ENCODE measurements around the gene TTC12. TPM values are rescaled to one million over a fixed set of nuclear protein-coding genes. Genes with fewer than 3 reads are reported as not detected.

TTC12 gene
- 5.9 TPM for polyA plus RNA-seq (ENCODE audit: insufficient read length)

- DNase-seq (ENCODE audit: low read depth) = peak; percentile 40
Measured at GRCh38 chr11:113314389-113315301, at the start of gene TTC12. TSS of gene TTC12 (plus strand) at chr11:113314583. CDS start at chr11:113316258, 1,675 bp downstream.

- DNase-seq (ENCODE audit: low read depth) = no peak
Measured at GRCh38 chr11:113265362-113265761, 49.0 kb upstream of the TTC12 start.

- DNase-seq (ENCODE audit: low read depth) = no peak
Measured at GRCh38 chr11:113267493-113267892, 46.9 kb upstream of the TTC12 start.

- DNase-seq (ENCODE audit: low read depth) = no peak
Measured at GRCh38 chr11:113269096-113269495, 45.3 kb upstream of the TTC12 start.

GRCh38 chr11:113269636-113270035, 44.7 kb upstream of the TTC12 start:
- no peak for DNase-seq (ENCODE audit: low read depth)

GRCh38 chr11:113270080-113270479, 44.3 kb upstream of the TTC12 start:
- no peak for DNase-seq (ENCODE audit: low read depth)

- no peak for DNase-seq (ENCODE audit: low read depth)
Measured at GRCh38 chr11:113271551-113272245, 42.7 kb upstream of the TTC12 start.

GRCh38 chr11:113272281-113272680, 42.1 kb upstream of the TTC12 start:
- no peak for DNase-seq (ENCODE audit: low read depth)

- no peak for DNase-seq (ENCODE audit: low read depth)
Measured at GRCh38 chr11:113272927-113273615, 41.3 kb upstream of the TTC12 start.

- no peak for DNase-seq (ENCODE audit: low read depth)
Measured at GRCh38 chr11:113273720-113274119, 40.7 kb upstream of the TTC12 start.

GRCh38 chr11:113274713-113275582, 39.4 kb upstream of the TTC12 start:
- DNase-seq (ENCODE audit: low read depth) = no peak

- DNase-seq (ENCODE audit: low read depth) = no peak
Measured at GRCh38 chr11:113275602-113276001, 38.8 kb upstream of the TTC12 start.

- DNase-seq (ENCODE audit: low read depth) = no peak
Measured at GRCh38 chr11:113276466-113276865, 37.9 kb upstream of the TTC12 start.

- no peak for DNase-seq (ENCODE audit: low read depth)
Measured at GRCh38 chr11:113277907-113278306, 36.5 kb upstream of the TTC12 start.

GRCh38 chr11:113278481-113278880, 35.9 kb upstream of the TTC12 start:
- DNase-seq (ENCODE audit: low read depth) = no peak

- no peak for DNase-seq (ENCODE audit: low read depth)
Measured at GRCh38 chr11:113278925-113279324, 35.5 kb upstream of the TTC12 start.

- DNase-seq (ENCODE audit: low read depth) = no peak
Measured at GRCh38 chr11:113279591-113279990, 34.8 kb upstream of the TTC12 start.

GRCh38 chr11:113281052-113281725, 33.2 kb upstream of the TTC12 start:
- no peak for DNase-seq (ENCODE audit: low read depth)

- DNase-seq (ENCODE audit: low read depth) = no peak
Measured at GRCh38 chr11:113282898-113283437, 31.4 kb upstream of the TTC12 start.

GRCh38 chr11:113283881-113284280, 30.5 kb upstream of the TTC12 start:
- DNase-seq (ENCODE audit: low read depth) = no peak
